Endometrial microvascular endothelial cells (primary cell): ENCODE results near the gene ITPR1. TPM values are rescaled to one million over a fixed set of nuclear protein-coding genes. Genes with fewer than 3 reads are reported as not detected.
"Not testable (repeated sequence)": the region's sequence is repeated elsewhere in the genome, so short reads cannot be mapped to it uniquely, and the experiment has no call there.

Experiments
- in situ Hi-C: cut with HindIII; loops from 2 replicates; pipeline ENCODE4 v1.10.0; 2017; ENCODE audit warnings: low sequenced_read_pairs, low pct_unique_long_range_greater_than_20kb; ENCODE audit errors: inconsistent ontology term
- total RNA-seq: library from RNA; depleted of rRNA; stranded (reverse); fragments of >200 nt; gene quantifications from one replicate; pipeline ENCODE4 v1.2.3, GENCODE V29; 2015; ENCODE audit errors: inconsistent ontology term

ITPR1 gene
- total RNA-seq, result 17.1 TPM

GRCh38 chr3:4493014-4493940 lies at the start of gene ITPR1:
TSS of gene ITPR1 (plus strand) at chr3:4493348. CDS start at chr3:4516492, 23,144 bp downstream.
- in situ Hi-C loops, result no loop called here

GRCh38 chr3:4447295-4447999 lies 45.7 kb upstream of the ITPR1 start:
- in situ Hi-C loops, result no loop called here

DNA sequence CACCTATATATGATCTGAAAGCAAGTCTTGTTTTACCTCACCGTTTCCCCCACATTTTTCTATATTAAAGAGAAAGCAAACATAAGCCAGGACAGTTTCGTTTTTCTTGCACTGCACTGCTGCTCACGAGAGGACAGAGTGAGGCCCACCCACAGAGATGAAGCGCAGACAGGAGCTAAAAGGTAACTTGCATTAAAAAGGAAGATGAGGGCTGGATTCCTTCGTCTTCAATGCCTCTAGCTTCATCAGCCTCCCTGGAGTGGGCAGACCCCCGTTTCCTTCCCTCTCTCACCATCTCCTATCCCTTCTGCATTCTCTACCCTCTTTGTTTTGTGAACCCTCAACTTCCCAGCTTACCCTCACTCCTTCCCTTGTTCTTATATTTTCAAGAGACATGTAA lies 45.0 kb upstream of the ITPR1 start:
- in situ Hi-C loops, result no loop called here

DNA sequence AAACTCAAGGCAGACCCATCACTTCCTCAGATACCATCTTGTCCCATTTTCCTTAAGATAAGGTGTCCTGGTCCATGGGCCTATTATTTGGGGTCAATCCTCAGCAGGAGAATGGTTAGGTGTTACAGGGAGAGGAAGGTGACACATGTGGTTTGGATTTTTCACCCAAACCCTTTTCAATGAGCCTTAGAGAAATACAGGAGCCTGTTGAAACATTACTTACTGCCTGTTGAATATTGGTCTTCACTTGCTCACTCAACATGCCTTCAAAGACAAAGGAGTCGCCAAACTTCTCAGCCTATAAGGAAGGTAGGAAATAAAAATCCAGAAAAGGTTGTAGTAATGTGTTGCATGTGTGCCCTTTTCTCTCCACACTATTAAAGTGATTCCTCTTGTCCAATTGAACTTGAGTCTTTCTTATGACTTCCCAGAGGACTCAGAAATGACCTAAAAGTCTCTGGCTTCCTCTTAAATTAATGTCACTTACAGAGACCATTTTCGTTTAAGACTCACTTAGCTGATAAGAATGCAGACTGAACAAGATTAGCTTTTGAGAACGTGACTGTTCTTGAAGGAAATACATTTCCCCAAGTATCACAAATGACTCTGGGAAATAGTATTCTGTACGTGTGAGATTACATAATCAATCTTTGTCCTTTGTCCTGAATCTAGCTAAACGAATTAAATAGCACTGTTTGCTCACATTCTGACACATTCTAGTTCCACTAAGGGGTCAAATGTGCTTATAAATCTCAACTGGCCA lies 43.9 kb upstream of the ITPR1 start:
- in situ Hi-C loops, result no loop called here

GRCh38 chr3:4454142-4454541 lies 39.0 kb upstream of the ITPR1 start:
- in situ Hi-C loops, result no loop called here

- in situ Hi-C loops, result not testable (repeated sequence)
These were observed 36.4 kb upstream of the ITPR1 start for GRCh38 chr3:4456780-4457179.

DNA sequence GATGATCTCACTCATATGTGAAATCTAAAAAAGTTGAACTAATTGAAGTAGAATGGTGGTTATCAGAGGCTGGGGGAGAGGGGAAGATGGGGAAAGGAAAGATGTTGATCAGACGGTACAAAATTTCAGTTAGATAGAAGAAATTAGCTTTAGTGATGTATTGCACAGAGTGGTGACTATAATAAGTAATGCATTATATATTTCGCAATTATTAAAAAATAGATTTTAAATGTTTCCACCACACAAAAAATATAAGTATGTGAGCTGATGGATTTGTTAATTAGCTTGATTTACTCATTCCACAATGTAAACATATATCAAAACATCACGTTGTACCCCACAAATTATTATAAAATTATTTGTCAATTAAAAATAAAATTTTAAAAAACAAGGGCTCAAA lies 34.2 kb upstream of the ITPR1 start:
- in situ Hi-C loops, result no loop called here

GRCh38 chr3:4460334-4460733 lies 32.8 kb upstream of the ITPR1 start:
- in situ Hi-C loops, result no loop called here

- in situ Hi-C loops, result no loop called here
These were observed 31.6 kb upstream of the ITPR1 start for GRCh38 chr3:4461468-4462090.

DNA sequence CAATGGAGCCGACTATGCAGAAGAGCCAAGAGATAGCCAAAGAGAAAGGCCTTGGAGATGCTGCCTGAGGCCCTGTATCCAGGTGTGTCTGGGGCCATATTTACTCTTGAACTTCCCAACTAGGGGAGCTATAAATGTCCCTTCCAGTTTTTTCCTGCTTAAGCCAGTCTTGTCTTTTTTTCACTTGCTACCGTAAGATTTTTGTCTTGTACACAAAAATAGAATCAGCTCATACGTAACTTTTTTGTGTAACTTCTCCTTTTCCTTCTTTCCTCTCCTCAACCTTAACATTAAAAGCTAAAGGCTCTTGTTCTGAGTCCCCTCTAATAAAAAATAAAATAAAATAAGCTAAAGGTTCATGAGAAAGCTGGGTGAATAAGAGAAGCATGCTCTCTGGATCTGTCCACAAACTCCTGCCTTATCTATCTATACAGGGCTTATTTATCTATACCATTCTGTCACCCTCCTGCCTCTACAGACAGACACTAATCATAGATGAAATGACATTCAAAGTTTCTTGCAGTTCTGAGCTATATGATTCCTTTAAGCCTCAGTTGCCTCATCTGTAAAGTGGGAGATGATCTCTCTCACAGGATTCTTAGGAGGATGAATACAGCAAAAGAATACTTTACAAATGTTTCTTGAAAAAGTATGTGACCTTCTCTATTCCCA lies 30.6 kb upstream of the ITPR1 start:
- in situ Hi-C loops, result no loop called here

DNA sequence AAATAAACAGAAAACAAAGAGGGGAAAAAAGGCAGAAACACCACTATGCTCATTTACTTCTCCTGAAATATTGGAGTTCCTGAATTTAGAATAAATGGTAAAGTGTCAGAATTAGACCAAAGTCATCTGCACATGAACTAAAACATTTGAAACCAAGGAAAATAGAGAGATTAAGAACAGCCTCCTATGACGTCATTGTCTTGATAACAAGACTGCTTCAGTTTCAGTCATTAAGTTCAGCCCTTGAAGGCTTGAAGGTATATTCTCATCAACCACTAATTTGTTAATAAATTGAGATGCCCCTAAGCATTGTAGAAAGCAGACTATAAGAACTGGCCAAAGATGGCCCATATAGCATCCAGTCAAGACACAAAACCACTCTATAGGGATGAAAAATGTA lies 28.6 kb upstream of the ITPR1 start:
- in situ Hi-C loops, result no loop called here

GRCh38 chr3:4466741-4467521 lies 26.2 kb upstream of the ITPR1 start, which contains the start of gene SUMF1:
TSS of gene SUMF1 (minus strand) at chr3:4467269. CDS start at chr3:4467245, 24 bp downstream.
- in situ Hi-C loops, result no loop called here

DNA sequence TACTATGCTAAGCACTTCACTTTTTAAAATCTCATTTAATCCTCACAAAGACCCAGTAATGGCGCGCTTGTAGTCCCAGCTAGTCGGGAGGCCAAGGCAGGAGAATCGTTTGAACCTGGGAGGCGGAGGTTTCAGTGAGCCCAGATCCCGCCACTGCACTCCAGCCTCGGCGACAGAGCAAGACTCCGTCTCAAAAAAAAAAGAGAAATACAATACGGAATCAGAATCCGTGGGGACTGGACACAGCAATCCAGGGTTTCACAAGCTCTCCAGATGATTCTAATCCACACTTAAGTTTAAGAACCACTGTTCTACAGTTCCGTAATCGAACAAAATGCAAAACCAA lies 25.7 kb upstream of the ITPR1 start:
- in situ Hi-C loops, result no loop called here

GRCh38 chr3:4471907-4472306 lies 21.2 kb upstream of the ITPR1 start:
- in situ Hi-C loops, result no loop called here

DNA sequence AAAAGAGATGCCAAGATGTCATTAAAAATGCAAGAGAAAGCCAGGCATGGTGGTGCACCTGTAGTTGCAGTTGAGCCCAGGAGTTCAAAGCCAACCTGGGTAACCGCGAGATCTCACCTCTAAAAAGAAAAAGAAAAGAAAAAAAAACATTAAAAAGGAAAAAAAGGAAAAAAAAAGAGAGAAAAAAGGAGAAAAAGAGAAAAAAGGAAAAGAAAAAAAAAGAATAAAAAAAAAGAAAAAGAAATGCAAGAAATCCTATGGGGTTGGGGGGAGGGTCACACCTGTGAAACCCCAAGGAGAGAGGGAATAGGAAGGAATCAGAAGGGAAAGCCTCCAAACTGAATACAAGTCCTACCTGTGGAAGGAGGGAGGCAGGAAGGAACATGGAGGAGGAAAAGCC lies 20.8 kb upstream of the ITPR1 start:
- in situ Hi-C loops, result no loop called here

- in situ Hi-C loops, result no loop called here
These were observed 20.4 kb upstream of the ITPR1 start for GRCh38 chr3:4472766-4473165.

DNA sequence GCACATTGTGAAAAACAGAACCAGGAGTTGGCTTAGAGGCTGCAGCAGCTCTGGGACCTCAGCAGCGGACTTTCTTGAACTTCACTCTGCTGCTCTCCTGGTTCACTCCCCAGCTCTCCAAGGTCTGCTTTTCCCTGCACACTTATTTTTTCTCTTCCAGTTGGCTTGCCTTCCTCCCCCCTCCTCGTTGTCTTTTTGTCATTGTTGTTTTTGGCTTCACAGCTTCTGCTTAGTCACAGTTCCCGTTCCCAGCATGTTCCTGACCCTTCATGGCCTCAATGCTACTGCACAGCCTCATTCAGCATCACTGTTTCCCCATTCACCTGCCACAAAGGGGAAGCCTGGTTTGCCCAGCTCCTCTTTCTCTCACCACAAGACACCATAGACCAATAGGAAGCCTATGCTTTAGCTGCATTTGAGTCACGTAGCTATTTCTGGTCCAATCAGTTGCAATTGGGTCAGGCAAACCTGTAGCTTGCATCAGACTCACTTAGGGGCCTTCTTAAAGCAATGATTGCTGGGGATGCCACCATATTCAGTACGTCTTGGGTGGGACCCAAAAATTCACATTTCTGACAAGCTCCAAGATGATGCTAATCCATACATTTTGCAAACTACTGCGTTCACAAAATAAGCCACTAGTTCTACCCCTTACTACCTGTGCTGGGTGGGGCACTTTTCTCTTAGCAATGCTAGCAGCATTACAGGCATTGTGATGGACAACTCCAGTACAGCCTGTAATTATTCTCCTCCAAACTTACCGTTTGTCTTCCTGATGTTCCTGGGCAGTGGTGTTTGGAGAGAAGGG lies 18.3 kb upstream of the ITPR1 start:
- in situ Hi-C loops, result no loop called here
